ENCODE data around the gene ENG. TPM values are rescaled to one million over a fixed set of nuclear protein-coding genes. Genes with fewer than 3 reads are reported as not detected.

ENG gene
- total RNA-seq, 3 donors from 2014 or later, result 18.3 to 35.5 (median 34.8) TPM

DNA sequence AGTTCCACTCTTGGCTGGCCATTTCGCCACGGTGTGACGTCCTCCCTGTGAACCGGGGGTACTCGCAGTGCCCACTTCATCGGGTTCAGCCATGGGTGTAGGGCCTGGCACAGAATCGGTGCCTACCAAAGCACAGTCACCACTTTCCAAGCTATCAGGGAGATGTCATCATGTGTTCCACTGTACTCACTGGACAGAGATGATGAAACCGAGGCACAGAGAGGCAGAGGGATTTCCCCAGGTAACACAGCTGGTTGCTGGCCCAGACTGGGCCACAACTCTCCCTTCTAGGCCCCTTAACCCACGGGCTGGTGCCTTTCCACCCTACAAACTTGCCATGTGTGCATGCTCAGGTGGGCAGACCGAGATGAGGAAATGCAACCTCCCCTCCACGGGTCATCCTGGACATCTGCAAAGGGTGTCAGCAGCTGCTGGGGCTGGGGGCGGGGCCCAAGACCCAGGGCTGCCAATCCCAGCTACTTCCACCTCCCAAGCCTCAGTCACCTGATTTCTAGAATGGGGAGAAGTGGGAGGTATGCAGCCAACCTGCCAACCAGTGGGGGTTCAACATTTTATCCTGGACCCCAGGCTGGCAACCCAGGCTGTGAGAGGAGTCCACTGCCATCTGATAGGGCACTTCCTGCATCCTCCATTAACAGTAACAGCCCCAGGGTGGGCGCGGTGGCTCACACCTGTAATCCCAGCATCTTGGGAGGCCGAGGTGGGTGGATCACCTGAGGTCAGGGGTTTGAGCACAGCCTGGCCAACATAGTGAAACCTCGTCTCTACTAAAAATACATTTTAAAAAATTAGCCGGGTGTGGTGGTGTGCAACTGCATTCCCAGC, 75.1 kb downstream of the ENG start:
- Histone ChIP-seq H3K4me3 (no peak overlapping the region), H3K4me1 (ENCODE audit: low read depth) (peaks cover 8% of the 10 kb centered on the region), H3K36me3 (ENCODE audit: low read depth) (no peaks in the 10 kb centered on the region), H3K9me3 (no peaks in the 10 kb centered on the region)
- DNase-seq (peak; percentile 50 to 74 (median 52)), ATAC-seq (peak; percentile 39)
- TF ChIP-seq, protein P1, sequence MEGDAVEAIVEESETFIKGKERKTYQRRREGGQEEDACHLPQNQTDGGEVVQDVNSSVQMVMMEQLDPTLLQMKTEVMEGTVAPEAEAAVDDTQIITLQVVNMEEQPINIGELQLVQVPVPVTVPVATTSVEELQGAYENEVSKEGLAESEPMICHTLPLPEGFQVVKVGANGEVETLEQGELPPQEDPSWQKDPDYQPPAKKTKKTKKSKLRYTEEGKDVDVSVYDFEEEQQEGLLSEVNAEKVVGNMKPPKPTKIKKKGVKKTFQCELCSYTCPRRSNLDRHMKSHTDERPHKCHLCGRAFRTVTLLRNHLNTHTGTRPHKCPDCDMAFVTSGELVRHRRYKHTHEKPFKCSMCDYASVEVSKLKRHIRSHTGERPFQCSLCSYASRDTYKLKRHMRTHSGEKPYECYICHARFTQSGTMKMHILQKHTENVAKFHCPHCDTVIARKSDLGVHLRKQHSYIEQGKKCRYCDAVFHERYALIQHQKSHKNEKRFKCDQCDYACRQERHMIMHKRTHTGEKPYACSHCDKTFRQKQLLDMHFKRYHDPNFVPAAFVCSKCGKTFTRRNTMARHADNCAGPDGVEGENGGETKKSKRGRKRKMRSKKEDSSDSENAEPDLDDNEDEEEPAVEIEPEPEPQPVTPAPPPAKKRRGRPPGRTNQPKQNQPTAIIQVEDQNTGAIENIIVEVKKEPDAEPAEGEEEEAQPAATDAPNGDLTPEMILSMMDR (IDR thresholded peaks at IDR 0.05), result no peak
- intact Hi-C loops (cut with DNase I, micrococcal nuclease), result no loop called here

DNA sequence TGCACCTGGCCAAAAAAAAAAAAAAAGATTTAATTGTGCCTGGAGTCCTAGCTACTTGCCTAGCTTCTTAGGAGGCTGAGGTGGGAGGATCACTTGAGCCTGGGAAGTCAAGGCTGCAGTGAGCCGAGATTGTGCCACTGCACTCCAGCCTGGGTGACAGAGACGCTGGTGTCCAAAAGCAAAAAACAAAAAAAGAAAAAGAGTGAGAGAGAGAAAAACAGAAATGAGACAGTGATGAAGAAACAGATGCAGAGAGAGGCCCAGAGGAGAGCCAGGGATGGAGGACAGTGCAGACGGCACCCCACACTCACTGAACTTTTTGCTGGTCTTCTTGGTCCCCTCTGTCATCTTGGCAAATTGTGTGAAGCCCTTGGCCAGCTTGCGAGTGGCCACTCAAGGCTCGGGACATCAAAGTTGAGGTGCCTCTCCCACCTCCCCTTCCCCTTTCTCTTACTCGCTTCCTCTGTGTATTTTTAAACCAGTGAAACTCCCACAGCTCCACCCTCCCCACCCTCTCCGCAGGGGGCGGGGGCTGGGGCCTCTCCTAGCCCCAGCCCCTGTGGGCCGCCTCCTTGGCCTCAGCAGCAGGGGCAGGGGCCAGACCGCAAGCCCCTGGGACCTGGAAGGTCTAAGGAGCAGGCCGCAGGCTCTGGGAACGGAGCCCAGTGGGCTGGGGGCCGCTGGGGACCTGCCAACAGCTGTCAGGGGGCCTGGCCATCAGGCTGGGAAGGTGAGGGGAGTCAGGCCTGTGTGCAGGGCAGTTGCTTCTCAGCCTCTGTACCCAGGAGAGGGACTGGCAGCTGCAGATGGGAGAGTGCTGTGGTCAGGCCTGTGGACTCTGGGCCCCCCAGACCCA, 76.0 kb downstream of the ENG start, which contains the start of gene SH2D3C:
Gene SH2D3C, minus strand, starts transcription at position 387 of the 856 bp plus-strand sequence. Its CDS starts 39 bp downstream, at position 348.
- H3K4me1 ChIP-seq (ENCODE audit: low read depth), result peaks cover 2% of the 10 kb centered on the region
- DNase-seq, result peak; percentile 50 to 77 (median 63)
- TF ChIP-seq, protein P1 (IDR thresholded peaks at IDR 0.05), result no peak
- H3K36me3 ChIP-seq (ENCODE audit: low read depth), result no peaks in the 10 kb centered on the region
- H3K9me3 ChIP-seq, result no peaks in the 10 kb centered on the region
- peak; percentile 55 for ATAC-seq
- peak within 1 kb of the TSS; percentile 6 for H3K4me3 ChIP-seq
- intact Hi-C loops (cut with DNase I, micrococcal nuclease), result no loop called here

DNA sequence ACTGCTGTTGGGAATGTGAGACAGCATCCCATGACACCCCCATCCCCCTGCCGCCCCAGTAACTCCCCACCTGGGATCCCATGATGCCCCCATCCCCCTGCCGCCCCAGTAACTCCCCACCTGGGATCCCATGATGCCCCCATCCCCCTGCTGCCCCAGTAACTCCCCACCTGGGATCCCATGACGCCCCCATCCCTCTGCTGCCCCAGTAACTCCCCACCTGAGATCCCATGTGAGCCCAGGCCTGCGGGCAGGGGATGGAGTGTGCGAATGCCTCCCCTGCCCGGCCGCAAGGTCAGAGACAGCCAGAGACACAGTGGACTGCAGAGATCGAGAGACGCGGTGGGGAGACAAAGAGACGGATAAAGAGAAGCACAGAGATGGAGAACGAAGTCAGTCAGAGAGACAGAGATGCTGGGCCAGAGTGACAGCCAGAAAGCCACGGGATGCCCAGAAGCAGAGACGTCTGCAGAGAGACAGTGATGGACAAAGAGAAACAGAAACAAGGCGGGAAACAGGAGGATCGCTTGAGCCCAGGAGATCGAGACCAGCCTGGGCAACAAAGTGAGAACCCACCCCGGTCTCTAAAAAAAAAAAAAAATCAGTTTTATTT, 77.0 kb downstream of the ENG start:
- Histone ChIP-seq H3K4me1 (ENCODE audit: low read depth) (peaks cover 2% of the 10 kb centered on the region), H3K4me3 (peak overlapping the region; percentile 6), H3K36me3 (ENCODE audit: low read depth) (no peaks in the 10 kb centered on the region), H3K9me3 (no peaks in the 10 kb centered on the region)
- ATAC-seq (no peak), DNase-seq (peak in 1 of 3 donors; percentile 57)
- intact Hi-C loops (cut with DNase I, micrococcal nuclease), result no loop called here
- TF ChIP-seq, protein P1 (IDR thresholded peaks at IDR 0.05), result no peak

DNA sequence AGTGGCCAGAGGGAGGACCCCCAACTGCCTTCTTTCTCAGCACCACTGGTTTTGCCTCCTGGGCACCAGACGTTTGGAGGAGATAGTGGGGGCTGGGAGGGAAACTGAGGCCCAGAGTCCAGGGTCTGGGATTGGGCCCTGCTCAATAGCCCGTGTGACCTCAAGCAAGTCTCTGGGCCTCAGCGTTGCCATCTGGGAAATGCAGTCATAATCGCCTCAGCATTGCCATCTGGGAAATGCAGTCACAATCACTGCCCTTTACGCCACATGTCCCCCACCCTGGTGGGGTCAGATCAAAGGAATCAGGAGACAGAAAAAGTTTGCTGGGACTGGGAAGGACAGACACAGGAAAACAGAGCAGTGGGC, 77.6 kb downstream of the ENG start:
- intact Hi-C loops (cut with DNase I, micrococcal nuclease), result no loop called here

More for the DNA sequence above, 77.6 kb downstream of the ENG start:
- no peak overlapping the region for H3K4me3 ChIP-seq
- H3K9me3 ChIP-seq, result no peaks in the 10 kb centered on the region
- TF ChIP-seq, protein P1 (IDR thresholded peaks at IDR 0.05), result no peak
- H3K36me3 ChIP-seq (ENCODE audit: low read depth), result no peaks in the 10 kb centered on the region
- ATAC-seq, result no peak
- DNase-seq, result no peak
- peaks cover 2% of the 10 kb centered on the region for H3K4me1 ChIP-seq (ENCODE audit: low read depth)

Measured in mucosa of descending colon (tissue), 3 donors.